Osteoblast (primary cell): ENCODE results near the gene NTNG2. TPM values are rescaled to one million over a fixed set of nuclear protein-coding genes. Genes with fewer than 3 reads are reported as not detected.

Experiments
- DNase-seq: peaks from one replicate; pipeline ENCODE4 v3.0.0; 2011; ENCODE audit warnings: low spot score, mixed read lengths; ENCODE audit not compliant: insufficient read length; ENCODE audit errors: missing footprints
- H2AFZ ChIP-seq: 2 replicates; pipeline ENCODE4 v1.6.0; 2011; ENCODE audit warnings: mild to moderate bottlenecking, low read length
- H3K27ac ChIP-seq: 2 replicates; pipeline ENCODE4 v1.5.1; 2011; ENCODE audit warnings: mild to moderate bottlenecking, low read depth, low read length, moderate library complexity
- H3K27me3 ChIP-seq: 2 replicates; pipeline ENCODE4 v1.6.0; 2012; ENCODE audit warnings: mild to moderate bottlenecking, control low read depth, inconsistent platforms, low read length, moderate library complexity; ENCODE audit not compliant: insufficient read depth
- H3K36me3 ChIP-seq: 2 replicates; pipeline ENCODE4 v1.5.1; 2011; ENCODE audit warnings: mild to moderate bottlenecking, low read length, control low read depth, moderate library complexity; ENCODE audit not compliant: insufficient read depth
- H3K4me1 ChIP-seq: 2 replicates; pipeline ENCODE4 v1.5.1; 2011; ENCODE audit warnings: mild to moderate bottlenecking, low read length, control low read depth, moderate library complexity; ENCODE audit not compliant: insufficient read depth
- H3K4me2 ChIP-seq: 2 replicates; pipeline ENCODE4 v1.6.0; 2011; ENCODE audit warnings: mild to moderate bottlenecking, low read length; ENCODE audit not compliant: insufficient read depth
- H3K4me3 ChIP-seq: fragments of 200-600 bp; sonication (generic); 3 replicates; pipeline ENCODE4 v1.5.1; 2012; ENCODE audit warnings: mild to moderate bottlenecking, low read length, inconsistent platforms; ENCODE audit not compliant: insufficient read depth
- H3K79me2 ChIP-seq: 2 replicates; pipeline ENCODE4 v1.6.0; 2012; ENCODE audit warnings: mild to moderate bottlenecking, low read length, control low read depth, inconsistent platforms; ENCODE audit not compliant: insufficient read depth
- H3K9me3 ChIP-seq: 2 replicates; pipeline ENCODE4 v1.5.1; 2011; ENCODE audit warnings: low read depth, low read length, control low read depth
- H4K20me1 ChIP-seq: 2 replicates; pipeline ENCODE4 v1.6.0; 2012; ENCODE audit warnings: mild to moderate bottlenecking, low read length, control low read depth; ENCODE audit not compliant: insufficient read depth
- total RNA-seq: library from RNA; depleted of rRNA; stranded (reverse); fragments of >200 nt; gene quantifications from 2 replicates; pipeline ENCODE4 v1.2.3, GENCODE V29; 2012
- TF ChIP-seq, protein P1 (sequence below): IDR thresholded peaks from 2 replicates; pipeline ENCODE4 v1.5.1; 2011; ENCODE audit warnings: mild to moderate bottlenecking, low read depth, low read length, moderate library complexity; ENCODE audit errors: extremely low read depth

Gene NTNG2
- total RNA-seq, 1 donor, result 9.4 TPM

DNA sequence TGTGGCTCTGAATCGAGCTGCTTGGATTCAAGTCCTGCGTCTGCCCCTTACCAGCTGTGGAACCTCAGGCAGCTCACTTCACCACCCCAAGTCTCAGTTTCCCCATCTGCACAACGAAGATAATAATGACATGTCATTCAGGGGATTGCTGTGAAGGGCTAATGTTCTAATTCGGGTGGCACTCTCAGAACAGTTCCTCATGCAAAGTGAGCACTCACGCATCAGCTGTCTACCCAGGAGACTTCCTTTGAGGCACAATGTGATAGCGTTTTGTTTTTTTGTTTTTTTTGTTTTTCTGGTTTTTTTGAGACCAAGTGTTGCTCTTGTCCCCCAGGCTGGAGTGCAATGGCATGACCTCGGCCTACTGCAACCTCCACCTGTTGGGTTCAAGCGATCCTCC is 56.4 kb downstream of the NTNG2 start:
- Histone ChIP-seq H3K27ac (no peak overlapping the region), H3K4me2 (no peak overlapping the region), H2AFZ (no peak overlapping the region), H3K4me3 (no peak overlapping the region), H3K9me3 (no peaks in the 10 kb centered on the region), H3K79me2 (no peaks in the 10 kb centered on the region), H4K20me1 (peaks cover 2% of the 10 kb centered on the region), H3K4me1 (peaks cover 11% of the 10 kb centered on the region), H3K27me3 (peaks cover 47% of the 10 kb centered on the region), H3K36me3 (no peaks in the 10 kb centered on the region)
- TF ChIP-seq, protein P1, sequence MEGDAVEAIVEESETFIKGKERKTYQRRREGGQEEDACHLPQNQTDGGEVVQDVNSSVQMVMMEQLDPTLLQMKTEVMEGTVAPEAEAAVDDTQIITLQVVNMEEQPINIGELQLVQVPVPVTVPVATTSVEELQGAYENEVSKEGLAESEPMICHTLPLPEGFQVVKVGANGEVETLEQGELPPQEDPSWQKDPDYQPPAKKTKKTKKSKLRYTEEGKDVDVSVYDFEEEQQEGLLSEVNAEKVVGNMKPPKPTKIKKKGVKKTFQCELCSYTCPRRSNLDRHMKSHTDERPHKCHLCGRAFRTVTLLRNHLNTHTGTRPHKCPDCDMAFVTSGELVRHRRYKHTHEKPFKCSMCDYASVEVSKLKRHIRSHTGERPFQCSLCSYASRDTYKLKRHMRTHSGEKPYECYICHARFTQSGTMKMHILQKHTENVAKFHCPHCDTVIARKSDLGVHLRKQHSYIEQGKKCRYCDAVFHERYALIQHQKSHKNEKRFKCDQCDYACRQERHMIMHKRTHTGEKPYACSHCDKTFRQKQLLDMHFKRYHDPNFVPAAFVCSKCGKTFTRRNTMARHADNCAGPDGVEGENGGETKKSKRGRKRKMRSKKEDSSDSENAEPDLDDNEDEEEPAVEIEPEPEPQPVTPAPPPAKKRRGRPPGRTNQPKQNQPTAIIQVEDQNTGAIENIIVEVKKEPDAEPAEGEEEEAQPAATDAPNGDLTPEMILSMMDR, result no peak
- no peak for DNase-seq

DNA sequence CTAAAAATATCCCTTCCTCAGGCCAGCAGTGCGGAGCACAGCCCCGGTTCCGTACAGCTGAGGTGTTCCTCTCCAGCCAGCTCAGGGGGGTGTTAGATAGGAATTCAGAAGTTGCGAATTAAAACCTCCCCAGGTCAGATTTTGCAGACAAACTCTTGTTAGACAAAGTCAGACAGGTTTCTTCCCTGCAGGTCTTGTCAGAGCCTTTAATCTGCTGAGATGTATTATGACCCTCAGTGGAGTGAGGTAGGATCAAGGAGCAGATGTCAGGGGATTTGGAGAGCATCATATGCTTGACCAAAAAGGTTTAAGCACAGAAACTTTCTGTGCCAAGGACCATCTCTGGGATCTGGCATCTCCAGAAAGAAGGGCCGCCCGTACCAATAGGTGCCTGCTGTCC is 60.1 kb downstream of the NTNG2 start:
- Histone ChIP-seq H3K4me2 (no peak overlapping the region), H3K4me3 (no peak overlapping the region), H3K4me1 (no peaks in the 10 kb centered on the region), H3K36me3 (no peaks in the 10 kb centered on the region), H3K27ac (no peak overlapping the region), H3K27me3 (peaks cover 52% of the 10 kb centered on the region), H4K20me1 (no peaks in the 10 kb centered on the region), H3K79me2 (no peaks in the 10 kb centered on the region), H3K9me3 (no peaks in the 10 kb centered on the region), H2AFZ (no peak overlapping the region)
- DNase-seq, result no peak
- TF ChIP-seq, protein P1, result no peak

DNA sequence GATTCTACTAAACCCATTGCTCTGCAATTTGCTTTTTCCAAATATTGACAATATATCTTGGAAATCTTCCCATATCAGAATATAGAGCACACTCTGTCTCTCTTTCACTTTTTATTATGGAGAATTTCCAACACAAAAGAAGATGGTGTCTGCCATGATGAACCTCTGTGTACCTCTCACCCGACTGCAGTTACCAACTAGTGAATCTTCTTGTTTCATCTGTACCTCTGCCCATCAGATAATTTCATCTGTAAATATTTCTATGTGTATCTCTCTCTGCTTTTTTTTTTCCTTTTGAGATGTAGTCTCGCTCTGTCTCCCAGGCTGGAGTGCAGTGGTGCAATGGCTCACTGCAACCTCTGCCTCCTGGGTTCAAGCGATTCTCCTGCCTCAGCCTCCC is 62.8 kb downstream of the NTNG2 start:
- no peaks in the 10 kb centered on the region for H3K9me3 ChIP-seq
- H3K4me2 ChIP-seq, result no peak overlapping the region
- no peak overlapping the region for H3K4me3 ChIP-seq
- H3K36me3 ChIP-seq, result no peaks in the 10 kb centered on the region
- DNase-seq, result peak; percentile 26
- H3K27me3 ChIP-seq, result peaks cover 38% of the 10 kb centered on the region
- no peaks in the 10 kb centered on the region for H3K4me1 ChIP-seq
- TF ChIP-seq, protein P1, result no peak
- H3K27ac ChIP-seq, result no peak overlapping the region
- H4K20me1 ChIP-seq, result no peaks in the 10 kb centered on the region
- H3K79me2 ChIP-seq, result no peaks in the 10 kb centered on the region
- no peak overlapping the region for H2AFZ ChIP-seq

GRCh38 chr9:132226571-132227430 is 64.9 kb downstream of the NTNG2 start:
- no peaks in the 10 kb centered on the region for H3K36me3 ChIP-seq
- no peaks in the 10 kb centered on the region for H4K20me1 ChIP-seq
- H3K27ac ChIP-seq, result no peak overlapping the region
- TF ChIP-seq, protein P1, result no peak
- no peaks in the 10 kb centered on the region for H3K4me1 ChIP-seq
- no peaks in the 10 kb centered on the region for H3K79me2 ChIP-seq
- H3K27me3 ChIP-seq, result peaks cover 19% of the 10 kb centered on the region
- H3K9me3 ChIP-seq, result no peaks in the 10 kb centered on the region
- no peak overlapping the region for H3K4me3 ChIP-seq
- no peak overlapping the region for H3K4me2 ChIP-seq
- peak; percentile 56 for DNase-seq
- H2AFZ ChIP-seq, result no peak overlapping the region
